ENCODE data around the gene RHOC.
"Not testable (repeated sequence)": the region's sequence is repeated elsewhere in the genome, so short reads cannot be mapped to it uniquely, and the experiment has no call there.

RHOC gene

DNA sequence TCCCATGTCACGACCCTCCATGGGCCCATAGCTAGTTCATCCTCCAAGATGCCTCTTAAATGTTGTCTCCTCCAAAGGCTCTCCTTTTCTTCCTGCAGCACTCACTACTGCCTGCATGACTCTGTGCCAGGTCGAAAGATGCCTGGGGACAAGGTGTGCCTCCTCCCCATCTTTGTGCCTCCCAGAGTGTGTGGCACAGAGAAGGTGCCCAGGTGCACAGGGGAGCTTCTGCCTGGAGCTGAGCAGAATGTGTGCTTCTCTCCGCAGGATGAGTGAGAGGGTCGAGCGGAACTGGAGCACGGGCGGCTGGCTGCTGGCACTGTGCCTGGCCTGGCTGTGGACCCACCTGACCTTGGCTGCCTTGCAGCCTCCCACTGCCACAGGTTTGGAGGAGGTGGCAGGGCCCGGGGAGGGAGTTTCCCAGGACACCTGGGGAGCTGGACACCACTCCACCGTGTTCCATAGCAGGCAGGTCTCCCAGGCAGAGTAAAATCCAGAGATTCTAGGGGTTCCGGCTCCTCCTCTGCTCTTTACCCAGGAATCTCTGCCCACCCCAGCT, 15.1 kb upstream of the RHOC start:
- TF ChIP-seq, protein P1, sequence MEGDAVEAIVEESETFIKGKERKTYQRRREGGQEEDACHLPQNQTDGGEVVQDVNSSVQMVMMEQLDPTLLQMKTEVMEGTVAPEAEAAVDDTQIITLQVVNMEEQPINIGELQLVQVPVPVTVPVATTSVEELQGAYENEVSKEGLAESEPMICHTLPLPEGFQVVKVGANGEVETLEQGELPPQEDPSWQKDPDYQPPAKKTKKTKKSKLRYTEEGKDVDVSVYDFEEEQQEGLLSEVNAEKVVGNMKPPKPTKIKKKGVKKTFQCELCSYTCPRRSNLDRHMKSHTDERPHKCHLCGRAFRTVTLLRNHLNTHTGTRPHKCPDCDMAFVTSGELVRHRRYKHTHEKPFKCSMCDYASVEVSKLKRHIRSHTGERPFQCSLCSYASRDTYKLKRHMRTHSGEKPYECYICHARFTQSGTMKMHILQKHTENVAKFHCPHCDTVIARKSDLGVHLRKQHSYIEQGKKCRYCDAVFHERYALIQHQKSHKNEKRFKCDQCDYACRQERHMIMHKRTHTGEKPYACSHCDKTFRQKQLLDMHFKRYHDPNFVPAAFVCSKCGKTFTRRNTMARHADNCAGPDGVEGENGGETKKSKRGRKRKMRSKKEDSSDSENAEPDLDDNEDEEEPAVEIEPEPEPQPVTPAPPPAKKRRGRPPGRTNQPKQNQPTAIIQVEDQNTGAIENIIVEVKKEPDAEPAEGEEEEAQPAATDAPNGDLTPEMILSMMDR (IDR thresholded peaks at IDR 0.05; ENCODE audit: low read depth, low read length) = no peak
- no peak for DNase-seq (ENCODE audit: extremely low read depth, low read depth)

DNA sequence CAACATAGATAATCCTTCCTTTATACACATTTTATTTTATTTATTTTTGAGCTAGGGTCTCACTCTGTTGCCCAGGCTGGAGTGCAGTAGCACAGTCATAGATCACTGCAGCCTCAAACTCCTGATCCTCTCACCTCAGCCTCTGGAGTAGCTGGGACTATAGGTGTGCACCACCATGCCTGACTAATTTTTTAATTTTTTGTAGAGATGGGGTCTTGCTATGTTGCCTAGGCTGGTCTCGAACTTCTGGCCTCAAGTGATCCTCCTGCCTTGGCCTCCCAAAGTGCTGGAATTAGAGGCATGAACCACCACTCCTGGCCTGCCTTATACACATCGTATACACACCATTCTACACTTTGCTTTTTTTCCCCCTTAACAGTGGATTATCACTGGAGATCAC, 14.4 kb upstream of the RHOC start:
- not testable (repeated sequence) for DNase-seq (ENCODE audit: extremely low read depth, low read depth)

DNA sequence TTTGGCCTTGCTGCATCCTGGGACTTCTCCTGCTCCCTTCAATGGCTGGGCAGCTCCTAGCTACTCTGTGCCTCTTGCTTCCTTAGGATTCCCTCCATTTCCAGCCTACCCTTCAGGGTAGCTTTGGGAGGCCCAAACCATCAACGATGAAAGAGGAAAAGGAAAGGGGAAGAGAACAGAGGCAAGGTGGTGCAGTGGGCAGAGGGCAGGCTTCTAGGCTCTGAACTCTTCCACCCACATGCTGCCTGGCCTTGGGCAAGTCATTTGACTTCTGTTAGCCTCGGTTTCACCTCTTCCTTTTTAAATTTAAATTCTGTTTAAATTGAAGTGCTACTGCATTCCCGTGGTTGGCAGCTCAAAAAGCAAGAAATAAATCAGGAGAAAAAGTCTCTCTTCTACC, 13.9 kb upstream of the RHOC start:
- no peak for DNase-seq (ENCODE audit: extremely low read depth, low read depth)
- TF ChIP-seq, protein P1 (IDR thresholded peaks at IDR 0.05; ENCODE audit: low read depth, low read length) = no peak

DNA sequence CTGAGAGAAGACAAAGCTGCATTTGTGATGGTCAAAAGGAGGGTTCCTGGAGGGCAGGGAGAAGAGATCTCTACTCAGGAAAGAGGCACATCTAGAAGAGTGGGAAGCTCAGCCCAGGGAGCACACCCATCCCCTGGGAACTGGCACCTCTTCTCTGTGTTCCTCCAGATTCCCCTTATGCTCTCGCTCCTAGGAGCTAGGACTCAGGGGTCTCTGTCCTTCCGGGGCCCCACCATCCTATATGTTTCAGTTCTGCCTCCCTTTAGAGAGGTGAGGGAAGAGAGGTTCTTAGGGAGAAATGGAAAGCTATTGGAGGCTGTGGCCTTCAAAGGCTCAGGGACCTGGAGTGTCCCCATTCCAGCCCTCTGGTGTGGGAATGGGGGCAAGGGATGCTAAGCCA, 12.8 kb upstream of the RHOC start:
- DNase-seq (ENCODE audit: extremely low read depth, low read depth) = no peak
- TF ChIP-seq, protein P1 (IDR thresholded peaks at IDR 0.05; ENCODE audit: low read depth, low read length) = no peak

DNA sequence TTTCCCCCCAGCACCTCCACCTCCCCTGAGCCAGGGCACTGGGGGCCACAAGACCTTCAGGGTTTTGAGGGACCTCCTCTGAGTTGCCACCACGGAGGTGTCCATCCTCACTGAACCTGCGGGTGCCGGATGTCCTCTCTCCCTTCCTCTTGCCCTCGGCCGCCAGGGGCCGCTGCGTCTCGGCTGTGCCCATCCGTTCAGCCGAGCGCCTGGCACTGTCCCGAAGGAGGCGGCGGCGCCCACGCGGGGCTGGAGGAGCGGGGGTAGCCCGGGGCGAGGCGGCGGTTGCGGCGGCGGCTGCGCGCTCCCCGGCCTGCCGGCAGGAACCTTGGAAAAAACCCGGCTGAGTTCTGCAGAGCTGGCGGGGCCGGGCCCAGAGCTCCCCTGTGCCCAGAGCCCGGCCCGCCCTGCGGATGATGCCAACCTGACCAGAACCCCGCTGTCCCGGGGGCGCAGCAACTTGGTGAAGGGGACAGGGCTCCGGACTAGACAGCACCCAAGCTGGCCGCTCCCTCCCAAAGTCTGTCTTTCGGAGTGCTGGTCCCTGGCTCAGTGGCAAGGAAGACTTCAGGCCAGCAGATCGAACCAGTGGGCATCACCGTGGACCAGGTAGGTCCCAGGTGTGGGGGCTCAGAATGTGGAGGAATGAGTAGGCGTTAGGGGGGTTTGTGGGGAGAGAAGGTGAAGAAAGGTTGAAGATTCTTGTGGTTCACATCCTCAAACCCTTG, 11.9 kb upstream of the RHOC start:
- TF ChIP-seq, protein P1 (IDR thresholded peaks at IDR 0.05; ENCODE audit: low read depth, low read length) = peak; percentile 91
- no peak for DNase-seq (ENCODE audit: extremely low read depth, low read depth)

DNA sequence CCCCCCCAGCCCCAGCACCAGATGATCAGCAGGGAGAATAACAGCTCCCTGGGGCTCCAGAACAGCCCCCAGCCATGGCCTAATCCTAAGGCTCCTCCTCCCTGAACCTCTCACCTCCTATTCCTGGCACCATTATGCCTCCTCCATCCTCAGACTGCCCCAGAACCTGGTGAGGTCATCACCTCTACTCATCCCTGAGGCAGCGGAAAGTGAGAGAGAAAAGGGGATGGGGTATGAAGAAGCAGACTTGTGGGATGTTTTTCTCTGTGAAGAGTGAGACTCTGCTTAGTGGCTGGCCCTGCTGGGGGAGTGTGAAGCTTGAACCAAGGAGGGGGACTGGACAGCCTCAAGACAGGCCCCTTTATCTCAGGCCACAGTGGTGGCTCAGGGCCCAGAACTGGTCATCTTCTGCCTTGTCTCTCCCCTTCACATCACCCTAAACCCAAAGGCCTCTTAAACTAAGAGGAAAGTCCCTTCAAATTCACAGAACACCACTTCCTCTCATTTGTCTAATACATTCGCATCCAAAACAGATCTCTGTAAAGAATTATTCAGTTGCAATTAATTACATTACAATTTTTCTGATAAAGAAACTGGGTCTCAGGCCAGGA, 10.4 kb upstream of the RHOC start:
- TF ChIP-seq, protein P1 (IDR thresholded peaks at IDR 0.05; ENCODE audit: low read depth, low read length) = no peak
- no peak for DNase-seq (ENCODE audit: extremely low read depth, low read depth)

DNA sequence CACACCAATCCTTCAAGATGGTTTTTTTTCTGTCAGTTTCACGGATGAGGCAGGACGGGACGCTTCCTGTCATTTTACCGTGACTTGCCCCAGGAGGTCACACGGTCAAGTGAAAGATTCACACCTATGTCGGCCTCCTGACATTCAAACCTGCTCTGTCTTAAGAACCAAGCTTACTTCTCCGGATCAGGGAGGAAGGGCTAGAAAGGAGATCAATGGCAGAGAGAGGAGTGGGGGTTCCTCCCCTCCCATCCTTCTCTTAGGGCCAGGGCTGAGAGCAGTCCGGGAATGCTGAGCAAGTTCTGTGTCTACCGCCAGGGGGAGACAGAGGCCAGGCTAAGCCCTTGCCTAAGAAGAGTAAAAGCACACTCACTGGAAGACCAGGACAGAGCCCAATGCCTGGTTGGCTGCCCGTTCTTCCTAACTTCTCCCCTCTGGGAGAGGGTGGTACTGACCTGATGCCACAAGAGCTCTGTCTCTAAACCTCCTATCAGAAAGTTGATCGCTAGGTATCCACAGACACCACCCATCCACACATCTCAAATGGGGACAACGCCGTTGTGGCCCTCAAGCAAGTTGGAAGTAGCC, 9.3 kb upstream of the RHOC start:
- DNase-seq (ENCODE audit: extremely low read depth, low read depth) = peak; percentile 79
- TF ChIP-seq, protein P1 (IDR thresholded peaks at IDR 0.05; ENCODE audit: low read depth, low read length) = peak; percentile 96

All from AG09319 (cell line).